ENCODE data around the gene MIA2. TPM values are rescaled to one million over a fixed set of nuclear protein-coding genes. Genes with fewer than 3 reads are reported as not detected.

Gene MIA2
- total RNA-seq, 2 donors from 2014 or later = 17.6 to 19.0 TPM

DNA sequence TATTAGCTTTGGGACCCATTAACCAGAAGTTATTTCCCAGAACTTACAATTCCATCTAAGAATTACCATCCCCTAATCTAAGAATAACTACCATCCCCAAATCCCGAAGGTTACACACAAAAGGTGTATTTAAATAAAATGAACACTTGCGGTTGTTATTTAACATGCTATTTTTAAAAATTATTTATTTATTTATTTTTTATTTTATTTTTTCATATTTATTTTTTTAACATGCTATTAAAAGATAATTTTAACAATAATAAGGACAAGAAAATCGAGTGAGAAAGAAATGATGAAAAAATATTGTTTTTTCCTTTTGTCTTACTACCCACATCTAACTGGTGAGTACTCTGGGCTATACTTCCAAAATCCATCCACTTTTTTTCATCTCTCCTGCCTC, 192.2 kb downstream of the MIA2 start:
- Mint-ChIP-seq H3K9me3 (no peaks in the 10 kb centered on the region), H3K36me3 (peaks cover 7 to 9% of the 10 kb centered on the region in 2 donors), H3K27ac (no peak overlapping the region)
- no peak for ATAC-seq
- no peak for DNase-seq (ENCODE audit: low spot score in 2 of 2)

DNA sequence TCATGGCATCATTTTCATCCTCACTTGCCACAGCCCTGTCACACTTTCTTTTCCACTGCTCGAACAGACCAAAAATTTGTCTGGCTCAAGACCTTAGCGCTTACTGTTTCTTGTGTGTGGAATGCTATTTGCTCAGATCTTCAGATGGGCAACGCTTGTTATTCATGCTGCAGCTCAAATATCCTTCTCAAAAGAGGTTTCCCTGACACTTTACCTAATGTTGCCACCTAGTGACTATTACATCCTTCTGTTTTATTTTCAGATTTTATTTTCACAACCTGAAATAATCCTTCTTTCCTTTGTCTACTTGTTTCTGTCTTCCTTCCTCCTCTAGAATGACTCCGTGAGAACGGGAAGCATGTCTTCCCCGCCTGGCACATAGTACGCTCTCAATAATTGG, 192.9 kb downstream of the MIA2 start:
- Mint-ChIP-seq H3K27ac (peak overlapping the region; percentile 0 to 2), H3K36me3 (peaks cover 8 to 9% of the 10 kb centered on the region in 2 donors), H3K9me3 (no peaks in the 10 kb centered on the region)
- ATAC-seq (no peak), DNase-seq (ENCODE audit: low spot score in 2 of 2) (no peak)

DNA sequence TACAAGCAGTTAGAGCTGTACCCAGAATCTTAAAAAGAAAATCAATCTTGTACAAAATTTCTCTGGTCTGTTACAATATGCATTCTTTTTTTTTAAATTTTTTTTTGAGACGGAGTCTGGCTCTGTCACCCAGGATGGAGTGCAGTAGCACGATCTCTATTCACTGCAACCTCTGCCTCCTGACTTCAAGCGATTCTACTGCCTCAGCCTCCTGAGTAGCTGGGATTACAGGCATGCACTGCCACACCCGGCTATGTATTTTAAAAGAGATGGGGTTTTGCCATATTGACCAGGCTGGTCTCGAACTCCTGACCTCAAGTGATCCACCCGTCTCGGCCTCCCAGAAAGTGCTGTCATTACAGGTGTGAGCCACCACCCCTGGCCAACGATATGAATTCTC, 194.4 kb downstream of the MIA2 start:
- no peaks in the 10 kb centered on the region for H3K9me3 Mint-ChIP-seq
- H3K36me3 Mint-ChIP-seq = peaks cover 7 to 10% of the 10 kb centered on the region in 2 donors
- DNase-seq (ENCODE audit: low spot score in 2 of 2) (no peak), ATAC-seq (no peak)
- no peak overlapping the region for H3K27ac Mint-ChIP-seq

DNA sequence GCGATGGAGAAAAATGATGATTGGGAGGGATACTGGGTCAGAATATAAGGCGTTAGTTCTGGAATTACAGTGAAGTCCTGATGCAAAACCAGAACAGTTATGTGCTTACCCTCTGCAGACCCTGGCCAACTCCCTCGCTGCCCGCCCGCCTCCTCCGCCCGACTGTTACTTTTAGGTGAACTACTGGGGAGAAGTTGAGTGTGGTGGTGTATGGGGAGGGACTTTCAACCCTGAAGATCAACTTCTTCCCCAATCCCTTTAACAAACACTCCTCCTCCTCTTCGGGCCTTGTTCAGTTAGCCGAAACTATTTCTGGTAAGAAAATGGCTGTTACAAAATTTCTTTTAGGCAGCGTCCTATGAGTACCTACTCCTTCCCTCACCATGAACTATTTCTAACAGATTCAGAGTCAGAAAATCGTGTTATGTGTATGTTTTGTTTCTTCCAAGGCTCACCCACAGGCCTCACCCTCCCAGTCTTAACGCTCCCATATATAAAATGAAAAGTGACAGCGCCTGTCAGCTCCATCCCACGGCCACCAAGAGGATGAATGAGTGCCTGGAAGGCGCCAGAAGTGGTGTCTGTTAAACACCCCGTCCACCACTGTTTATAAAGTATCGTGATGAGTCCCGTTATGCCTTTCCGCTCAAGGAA, 197.2 kb downstream of the MIA2 start:
- ATAC-seq = no peak
- Mint-ChIP-seq H3K36me3 (peaks cover 7 to 10% of the 10 kb centered on the region in 2 donors), H3K27ac (peak overlapping the region; percentile 97 to 98), H3K9me3 (no peaks in the 10 kb centered on the region)
- no peak for DNase-seq (ENCODE audit: low spot score in 2 of 2)

DNA sequence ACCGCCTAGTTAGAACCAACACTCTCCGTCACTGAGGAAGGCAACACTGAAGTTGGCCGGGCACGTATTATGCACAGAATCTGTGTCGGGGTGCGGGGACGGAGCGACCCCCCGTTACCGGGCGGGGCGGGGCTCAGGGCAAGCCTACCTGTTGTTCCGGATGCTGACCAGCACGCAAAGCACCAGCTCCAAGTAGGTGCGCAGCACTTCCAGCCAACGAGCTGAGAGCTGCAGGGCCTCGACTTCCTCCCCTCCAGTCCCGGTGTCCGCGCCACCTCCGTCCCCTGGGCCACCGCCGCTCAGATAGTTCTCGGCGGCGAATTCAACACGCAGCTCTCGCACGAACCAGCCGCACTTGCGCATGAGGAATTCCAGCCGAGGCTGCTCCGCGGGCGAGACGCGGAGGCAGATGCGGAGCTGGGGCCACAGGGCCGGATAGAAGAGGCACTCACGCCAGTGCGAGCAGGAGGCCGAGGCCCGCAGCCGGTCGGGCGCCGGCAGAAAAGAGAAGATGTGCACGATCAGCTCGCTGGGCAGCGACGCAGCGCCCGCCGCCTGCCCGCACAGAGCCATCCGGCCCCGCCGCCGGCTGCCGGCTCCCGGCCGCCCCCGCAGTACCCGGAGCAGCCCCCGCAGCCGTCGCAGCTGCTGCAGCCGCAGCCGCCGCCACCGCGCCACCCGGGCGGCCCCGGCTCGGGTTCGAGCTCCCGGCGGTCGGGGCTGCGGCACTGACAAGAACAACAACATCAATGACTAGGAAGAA, 197.9 kb downstream of the MIA2 start:
- ATAC-seq (peak; percentile 11 to 21), DNase-seq (ENCODE audit: low spot score in 2 of 2) (peak; percentile 48 to 73)
- Mint-ChIP-seq H3K9me3 (no peaks in the 10 kb centered on the region), H3K27ac (peak overlapping the region; percentile 98 to 100), H3K36me3 (peaks cover 7 to 10% of the 10 kb centered on the region in 2 donors)

DNA sequence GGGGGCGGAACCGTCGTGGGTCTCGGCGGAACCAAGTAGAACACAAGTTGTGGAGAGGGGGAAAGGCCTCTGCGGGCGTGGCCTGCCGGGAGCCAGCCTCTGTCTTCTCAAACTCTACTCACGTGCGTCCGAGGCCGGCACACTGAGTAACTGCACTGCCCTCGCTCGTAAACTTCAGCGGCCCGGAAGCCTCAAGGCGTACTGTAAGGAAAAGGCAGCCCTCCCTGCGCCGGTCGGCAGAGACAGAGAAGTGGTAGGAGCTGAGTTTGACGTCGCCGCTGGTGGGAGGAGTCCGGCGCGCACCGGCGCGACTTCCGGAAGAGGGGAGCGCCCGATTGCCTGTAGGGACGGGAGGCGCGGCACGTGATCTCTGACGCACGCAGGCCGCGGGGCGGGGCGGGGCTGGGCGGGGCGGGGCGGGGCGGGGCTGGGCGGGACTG, 198.5 kb downstream of the MIA2 start, which contains the start of gene FBXO33:
TSS of gene FBXO33 (minus strand) at position 255 of the 440 bp plus-strand sequence. CDS start 271 bp downstream, outside the sequence.
- ATAC-seq (peak; percentile 86 to 87), DNase-seq (ENCODE audit: low spot score in 2 of 2) (peak; percentile 93 to 98)
- peaks cover 7 to 10% of the 10 kb centered on the region in 2 donors for H3K36me3 Mint-ChIP-seq
- peak within 1 kb of the TSS; percentile 98 to 100 for H3K27ac Mint-ChIP-seq
- no peaks in the 10 kb centered on the region for H3K9me3 Mint-ChIP-seq

DNA sequence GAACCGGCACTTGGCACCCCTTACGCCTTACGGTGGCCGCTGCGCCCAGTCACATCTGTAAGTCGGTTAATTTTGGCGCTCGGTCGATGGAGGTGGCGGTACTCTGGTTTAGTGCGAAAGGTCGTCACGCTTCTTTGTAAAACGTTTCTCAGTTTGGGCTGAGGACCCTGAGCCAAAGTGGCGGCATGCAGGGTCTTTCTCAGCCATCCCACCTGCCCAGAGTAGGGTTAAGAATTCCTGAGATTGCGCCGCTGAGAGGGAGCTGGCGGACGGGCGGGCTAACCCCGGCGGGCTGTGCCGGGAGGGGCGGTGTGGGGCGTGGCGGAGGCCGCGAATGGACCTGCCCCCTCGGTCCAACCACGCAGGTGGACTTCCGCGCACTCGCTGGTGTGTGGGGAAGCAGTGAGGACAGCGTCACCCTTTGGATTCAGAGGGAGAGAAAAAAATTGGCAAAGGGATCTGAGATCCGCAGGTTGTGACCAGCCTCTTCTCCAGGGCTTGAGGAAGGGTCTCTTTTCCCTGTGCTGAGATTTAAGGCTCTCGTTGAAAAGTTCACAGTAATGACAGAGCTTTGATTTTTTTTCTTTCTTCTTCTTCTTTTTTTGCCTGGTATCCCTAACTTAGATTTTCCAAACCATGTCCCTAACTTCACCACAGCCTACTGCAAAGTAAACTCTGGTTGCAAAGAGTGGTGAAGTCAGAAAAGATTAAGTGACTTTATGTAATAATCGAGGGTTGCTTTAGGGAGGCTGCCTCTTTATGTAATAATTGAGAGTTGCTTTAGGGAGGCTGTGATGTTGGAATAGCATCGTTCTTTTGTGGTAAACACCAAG, 199.1 kb downstream of the MIA2 start:
- peak; percentile 76 to 86 for DNase-seq (ENCODE audit: low spot score in 2 of 2)

DNA sequence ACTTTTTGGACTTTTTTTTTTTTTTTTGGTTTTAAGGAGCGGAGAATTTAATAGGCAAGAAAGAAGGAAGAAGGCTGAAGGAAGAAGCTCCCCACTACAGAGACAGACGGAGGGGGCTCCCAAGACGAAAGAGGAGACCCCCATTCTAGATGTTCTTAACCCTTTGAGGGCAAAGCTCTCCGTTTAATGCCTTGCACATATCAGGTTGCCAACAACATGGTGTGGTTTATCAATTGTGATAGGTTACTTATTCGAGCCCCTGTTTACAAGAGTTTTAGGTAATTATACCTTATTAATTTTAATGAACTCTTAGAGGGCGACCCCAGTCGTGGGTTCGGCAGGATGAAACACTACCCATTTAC, 199.7 kb downstream of the MIA2 start:
- Mint-ChIP-seq H3K36me3 (peaks cover 7 to 10% of the 10 kb centered on the region in 2 donors), H3K27ac (peak overlapping the region; percentile 92 to 98), H3K9me3 (no peaks in the 10 kb centered on the region)
- DNase-seq (ENCODE audit: low spot score in 2 of 2) (no peak), ATAC-seq (no peak)

More for the DNA sequence above, 199.1 kb downstream of the MIA2 start:
- H3K9me3 Mint-ChIP-seq = no peaks in the 10 kb centered on the region
- peak overlapping the region; percentile 92 to 98 for H3K27ac Mint-ChIP-seq
- peaks cover 7 to 10% of the 10 kb centered on the region in 2 donors for H3K36me3 Mint-ChIP-seq
- peak; percentile 68 to 72 for ATAC-seq

DNA sequence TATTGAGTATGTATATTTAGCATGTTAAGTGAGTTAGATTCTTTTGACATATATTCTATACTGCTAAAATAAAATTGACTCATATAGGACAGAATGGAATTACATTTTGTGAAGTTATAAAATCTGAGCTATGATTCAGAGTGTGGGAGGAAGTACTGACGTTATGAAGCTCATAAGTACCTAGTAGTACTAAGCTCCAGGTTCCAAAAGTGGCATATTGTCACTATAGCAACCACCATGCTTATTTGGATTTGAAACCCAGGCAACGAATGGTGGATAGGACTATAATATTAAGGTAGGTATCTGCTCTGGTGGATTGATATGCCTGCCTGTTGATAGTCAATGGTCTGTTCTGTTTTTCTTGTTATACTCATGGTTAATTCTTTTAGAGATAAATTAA, 200.7 kb downstream of the MIA2 start:
- ATAC-seq (no peak), DNase-seq (ENCODE audit: low spot score in 2 of 2) (no peak)
- Mint-ChIP-seq H3K27ac (no peak overlapping the region), H3K9me3 (no peaks in the 10 kb centered on the region), H3K36me3 (peaks cover 7 to 10% of the 10 kb centered on the region in 2 donors)

DNA sequence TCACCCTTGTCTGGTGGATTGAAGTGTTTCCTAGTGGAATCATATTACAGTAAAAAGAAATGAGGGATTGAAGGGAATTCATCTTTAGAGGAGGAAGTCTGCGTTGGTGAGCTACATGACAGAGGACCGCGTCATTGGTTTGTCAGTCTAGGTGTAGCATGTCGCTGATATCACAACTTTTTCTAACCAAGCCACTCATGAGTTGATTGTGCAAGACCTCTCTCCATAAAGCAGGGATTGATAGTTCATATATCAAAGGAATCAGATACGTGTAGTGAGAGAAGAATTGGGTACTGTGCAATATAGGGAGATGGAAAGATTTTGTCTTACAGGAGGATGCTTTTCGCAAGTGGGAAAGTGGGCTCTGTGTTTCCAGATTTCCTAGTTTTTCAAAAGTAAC, 201.5 kb downstream of the MIA2 start:
- H3K27ac Mint-ChIP-seq = no peak overlapping the region
- H3K9me3 Mint-ChIP-seq = no peaks in the 10 kb centered on the region
- H3K36me3 Mint-ChIP-seq = peaks cover 7 to 10% of the 10 kb centered on the region in 2 donors
- ATAC-seq (no peak), DNase-seq (ENCODE audit: low spot score in 2 of 2) (no peak)

Other genes starting within 250 kb of the MIA2 start
- 10 to 100 TPM; 48.9 to 65.2 TPM for gene SEC23A, start 130.7 kb upstream of the MIA2 start, total RNA-seq
- gene GEMIN2, start 119.6 kb upstream of the MIA2 start, total RNA-seq = 10 to 100 TPM; 25.0 to 49.0 TPM
- 10 to 100 TPM; 21.5 to 29.4 TPM for gene TRAPPC6B, start 63.6 kb upstream of the MIA2 start, total RNA-seq
- gene PNN, start 58.7 kb upstream of the MIA2 start, total RNA-seq = 100 to 1,000 TPM; 114 to 122 TPM
- 10 to 100 TPM; 15.6 to 25.9 TPM for gene FBXO33, start 198.5 kb downstream of the MIA2 start, total RNA-seq